GM18867 (cell line): Measurements from ENCODE around the gene OR11H6.
"Not testable (repeated sequence)": the region's sequence is repeated elsewhere in the genome, so short reads cannot be mapped to it uniquely, and the experiment has no call there.

Experiments
- ATAC-seq: cut with Tn5 transposase; IDR thresholded peaks from one replicate; pipeline ENCODE4 v1.9.1; 2021; ENCODE audit warnings: mild to moderate bottlenecking, moderate library complexity; ENCODE audit not compliant: unreplicated experiment

The OR11H6 gene

GRCh38 chr14:20223410-20223809 is at the start of gene OR11H6:
Gene OR11H6 (plus strand): TSS chr14:20223710. CDS start chr14:20223710, 0 bp downstream.
- ATAC-seq = no peak

DNA sequence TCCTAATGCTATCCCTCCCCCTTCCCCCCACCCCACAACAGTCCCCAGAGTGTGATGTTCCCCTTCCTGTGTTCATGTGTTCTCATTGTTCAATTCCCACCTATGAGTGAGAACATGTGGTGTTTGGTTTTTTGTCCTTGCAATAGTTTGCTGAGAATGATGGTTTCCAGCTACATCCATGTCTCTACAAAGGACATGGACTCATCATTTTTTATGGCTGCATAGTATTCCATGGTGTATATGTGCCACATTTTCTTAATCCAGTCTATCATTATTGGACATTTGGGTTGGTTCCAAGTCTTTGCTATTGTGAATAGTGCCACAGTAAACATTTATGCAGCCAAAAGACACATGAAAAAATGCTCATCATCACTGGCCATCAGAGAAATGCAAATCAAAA is 49.3 kb upstream of the OR11H6 start:
- ATAC-seq = not testable (repeated sequence)

DNA sequence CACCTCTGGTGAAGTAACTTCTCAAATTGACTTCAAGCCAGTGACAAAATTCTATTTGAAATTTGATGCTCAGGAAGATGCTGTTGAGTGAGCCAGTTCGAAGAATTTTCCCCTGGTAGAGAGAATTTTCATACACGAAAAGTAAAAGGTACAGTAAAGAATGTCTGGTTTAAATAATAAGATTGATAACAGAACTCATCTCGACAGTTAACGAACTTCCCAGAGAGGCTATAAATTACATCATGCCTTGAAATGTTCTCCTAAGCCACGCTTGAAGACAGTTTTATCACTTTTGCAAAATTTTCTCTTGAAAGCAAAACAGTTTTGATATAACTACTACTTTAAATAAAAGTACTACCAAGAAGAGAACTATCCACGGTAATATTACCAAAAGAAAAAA is 47.2 kb upstream of the OR11H6 start:
- ATAC-seq = no peak

DNA sequence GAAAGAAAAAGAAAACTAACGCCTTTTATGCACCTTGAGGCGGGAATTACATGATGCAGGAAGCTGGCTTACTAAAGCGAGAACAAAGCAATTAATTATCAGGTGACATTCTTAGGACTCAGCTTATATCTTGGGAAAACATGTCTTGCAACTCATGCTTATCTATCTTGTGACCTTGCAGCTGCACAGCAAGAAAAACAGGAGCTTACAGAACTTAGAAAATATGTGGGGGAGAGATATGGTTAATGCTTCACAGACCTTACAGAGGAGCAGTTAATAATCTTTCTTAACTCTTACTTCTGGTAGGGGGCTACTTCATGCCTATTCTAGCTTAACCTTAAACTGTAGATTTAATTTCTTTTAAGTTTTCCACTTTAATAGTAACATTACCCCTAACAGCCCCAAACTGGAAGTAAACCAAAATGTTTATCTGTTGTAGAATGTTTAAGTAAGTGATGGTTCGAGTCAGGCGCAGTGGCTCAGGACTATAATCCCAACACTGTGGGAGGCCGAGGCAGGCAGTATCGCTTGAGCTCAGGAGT is 46.0 kb upstream of the OR11H6 start:
- ATAC-seq = no peak

DNA sequence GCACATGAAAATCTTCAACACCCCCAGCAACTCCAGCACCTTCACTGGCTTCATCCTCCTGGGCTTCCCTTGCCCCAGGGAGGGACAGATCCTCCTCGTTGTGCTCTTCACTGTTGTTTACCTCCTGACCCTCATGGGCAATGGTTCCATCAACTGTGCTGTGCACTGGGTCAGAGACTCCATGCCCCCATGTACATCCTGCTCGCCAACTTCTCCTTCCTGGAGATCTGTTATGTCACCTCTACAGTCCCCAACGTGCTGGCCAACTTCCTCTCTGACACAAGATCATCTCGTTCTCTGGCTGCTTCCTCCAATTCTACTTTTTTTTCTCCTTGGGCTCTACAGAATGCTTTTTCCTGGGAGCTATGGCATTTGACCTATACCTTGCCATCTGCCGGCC is 44.3 kb upstream of the OR11H6 start:
- no peak for ATAC-seq

DNA sequence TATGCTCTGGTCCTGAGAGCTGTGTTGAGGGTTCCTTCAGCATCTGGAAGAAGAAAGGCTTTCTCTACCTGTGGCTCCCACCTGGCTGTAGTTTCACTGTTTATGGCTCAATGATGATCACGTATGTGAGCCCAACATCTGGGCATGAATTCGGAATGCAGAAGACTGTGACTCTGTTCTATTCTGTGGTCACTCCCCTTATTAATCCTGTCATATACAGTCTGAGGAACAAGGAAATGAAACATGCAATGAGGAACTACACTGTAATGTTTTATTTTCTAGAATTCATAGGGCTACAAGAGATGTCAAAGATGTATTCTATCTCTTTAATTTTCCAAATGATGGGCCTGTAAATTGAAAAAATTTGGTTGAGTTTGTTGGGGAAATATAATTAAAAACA is 43.6 kb upstream of the OR11H6 start:
- ATAC-seq = no peak

DNA sequence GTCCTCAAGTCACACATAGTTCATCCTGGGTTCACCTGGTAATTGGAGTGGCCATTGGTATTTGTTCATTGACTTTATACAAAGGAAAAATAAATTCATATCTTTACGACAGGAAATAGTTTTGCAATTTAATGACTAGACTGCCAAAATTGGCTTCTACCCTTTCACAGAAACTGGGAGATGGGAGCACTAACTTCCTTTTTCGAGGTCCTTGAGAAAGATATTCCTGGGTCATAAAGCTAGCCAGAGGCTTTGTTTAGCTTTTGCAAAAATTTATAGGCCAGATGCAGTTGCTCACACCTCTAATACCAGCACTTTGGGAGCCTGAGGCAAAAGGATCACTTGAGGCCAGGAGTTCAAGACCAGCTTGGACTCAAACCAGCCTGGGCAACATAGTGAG is 43.0 kb upstream of the OR11H6 start:
- no peak for ATAC-seq

DNA sequence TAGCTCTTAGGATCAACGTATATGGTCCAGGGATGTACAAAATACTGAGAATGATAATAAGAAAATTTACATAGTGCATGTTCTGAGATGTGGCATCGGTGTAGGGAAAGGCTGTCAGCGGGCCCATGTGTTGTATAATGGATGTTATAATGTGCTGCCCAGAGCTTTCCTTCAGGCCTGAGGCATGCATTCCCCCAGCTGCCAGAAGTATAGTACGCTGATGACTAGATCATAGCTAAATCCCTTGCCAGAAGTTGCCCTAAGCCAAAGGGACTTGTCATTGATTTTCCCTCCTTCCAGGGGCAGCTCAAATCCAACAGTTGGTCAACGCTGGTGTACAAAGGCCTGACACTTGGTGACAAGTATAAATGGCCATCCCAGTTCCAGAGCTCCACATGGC is 39.3 kb upstream of the OR11H6 start:
- ATAC-seq = no peak

DNA sequence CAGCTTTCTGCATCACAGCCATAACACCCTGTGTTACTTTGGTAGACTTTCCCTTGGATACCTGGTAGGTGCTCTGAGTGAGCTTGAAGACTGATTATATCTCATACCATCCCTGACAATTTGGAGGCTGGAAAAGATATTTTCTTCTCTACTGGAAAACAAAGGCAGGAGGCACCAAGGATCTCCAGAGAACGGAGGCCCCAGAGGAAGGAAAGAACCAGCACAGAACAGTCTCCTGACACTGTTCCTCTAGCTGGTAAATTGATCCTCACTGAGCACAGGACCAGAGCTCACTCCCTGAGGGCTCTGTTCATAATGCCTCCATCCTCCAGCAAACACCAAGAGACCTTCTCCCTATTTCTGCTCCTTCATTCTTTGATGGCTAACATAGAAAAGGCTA is 32.9 kb upstream of the OR11H6 start, which contains the start of gene OR11G2:
Gene OR11G2, plus strand, starts transcription at position 301 of the 400 bp plus-strand sequence. CDS start 6,542 bp downstream, outside the sequence.
- ATAC-seq = no peak

DNA sequence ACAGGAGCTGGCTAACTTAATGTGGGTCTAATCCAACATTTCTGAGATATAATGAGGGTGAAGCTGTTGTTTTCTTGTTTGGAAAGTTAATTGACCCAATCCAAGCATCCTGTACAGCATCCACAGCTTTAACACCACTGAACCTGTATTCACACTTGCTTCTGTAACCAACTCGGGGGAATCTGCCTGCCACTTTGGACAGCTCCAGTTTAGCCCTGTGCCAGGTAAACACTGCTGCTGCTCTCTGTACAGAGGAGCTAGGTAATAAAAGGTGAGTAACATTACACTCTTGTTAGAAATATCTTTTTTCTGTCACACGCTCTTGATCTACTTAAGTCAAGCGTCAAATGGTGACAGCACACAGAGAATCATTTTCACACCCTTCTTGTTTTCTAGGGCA is 32.1 kb upstream of the OR11H6 start:
- ATAC-seq = no peak

DNA sequence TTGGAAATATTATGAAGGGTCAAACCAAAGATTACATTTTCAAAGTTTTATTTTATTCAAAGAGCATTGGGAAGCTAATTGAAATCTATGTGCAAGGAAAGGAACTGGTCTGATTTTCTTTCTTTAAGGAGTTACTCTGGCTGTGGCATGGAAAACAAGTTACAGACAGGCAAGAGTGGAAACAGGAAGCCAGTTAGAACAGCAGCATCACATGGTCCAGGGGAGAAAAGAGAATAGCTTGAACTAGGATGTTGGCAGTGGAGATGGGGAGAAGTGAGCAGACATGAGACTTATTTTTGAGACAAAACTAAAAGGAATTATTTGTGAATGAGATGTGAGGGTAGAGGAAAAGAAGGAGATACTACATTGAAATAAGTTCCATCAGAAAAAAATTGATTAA is 29.4 kb upstream of the OR11H6 start:
- no peak for ATAC-seq

GRCh38 chr14:20195170-20195569 is 28.3 kb upstream of the OR11H6 start:
- not testable (repeated sequence) for ATAC-seq

DNA sequence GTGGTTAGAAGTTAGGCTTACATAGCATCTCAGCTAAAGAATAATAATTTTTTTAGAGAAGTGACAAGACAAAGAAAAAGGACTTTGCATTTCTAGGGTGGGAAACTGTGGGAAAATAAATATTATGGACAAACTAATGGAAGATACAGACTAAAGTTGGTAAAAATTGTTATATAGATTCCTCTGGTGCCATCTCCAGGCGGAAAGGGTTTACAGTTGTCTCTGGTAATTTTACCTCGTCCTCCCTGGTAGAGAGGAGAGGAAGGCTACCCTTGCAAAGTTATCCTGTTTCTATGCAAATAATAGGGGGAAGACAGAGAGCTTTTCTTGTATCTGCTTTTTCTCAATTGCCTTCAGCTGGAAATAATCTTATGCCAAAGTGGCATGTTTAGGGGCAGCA is 27.6 kb upstream of the OR11H6 start:
- ATAC-seq = no peak

- ATAC-seq = no peak
Measured at GRCh38 chr14:20197459-20197858, 26.1 kb upstream of the OR11H6 start.

DNA sequence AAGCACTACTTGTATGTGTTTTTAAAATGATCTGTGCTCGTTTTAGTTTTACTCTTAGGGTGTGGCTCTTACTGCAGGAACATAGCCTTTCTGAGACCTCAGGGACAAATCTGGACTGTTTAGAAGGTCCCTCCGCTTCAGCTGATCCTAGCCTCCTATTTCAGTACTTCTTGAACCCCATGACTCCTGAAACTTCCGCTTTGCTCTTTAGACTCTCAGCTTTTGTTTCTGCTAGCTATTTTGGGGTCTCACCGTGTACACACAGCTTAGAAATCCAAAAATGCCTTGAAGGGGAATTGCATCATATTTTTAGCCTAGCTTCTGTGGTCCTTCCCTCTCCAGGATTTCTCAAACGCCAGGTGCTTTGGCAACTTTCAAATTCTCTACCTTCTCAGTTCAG is 24.5 kb upstream of the OR11H6 start:
- no peak for ATAC-seq

DNA sequence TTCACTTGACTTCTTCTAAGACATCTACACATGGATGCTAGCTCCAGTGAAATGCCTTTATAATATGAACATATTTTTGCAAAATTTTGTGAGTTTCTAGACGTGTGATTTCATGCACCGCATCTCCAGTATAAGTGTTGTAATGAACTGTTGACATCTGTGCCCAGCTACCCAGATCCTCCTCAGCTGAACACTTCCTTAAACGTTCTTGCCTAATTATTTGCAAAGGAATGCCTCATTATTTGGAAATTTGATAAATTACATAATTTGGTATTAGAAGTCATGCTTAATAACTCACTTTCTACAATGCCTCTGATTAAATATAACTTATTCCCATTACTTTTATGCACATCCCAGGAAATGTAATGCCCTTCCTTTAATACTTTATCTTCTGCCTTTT is 18.8 kb upstream of the OR11H6 start:
- no peak for ATAC-seq

- ATAC-seq = no peak
Measured at GRCh38 chr14:20209595-20209994, 13.9 kb upstream of the OR11H6 start.

DNA sequence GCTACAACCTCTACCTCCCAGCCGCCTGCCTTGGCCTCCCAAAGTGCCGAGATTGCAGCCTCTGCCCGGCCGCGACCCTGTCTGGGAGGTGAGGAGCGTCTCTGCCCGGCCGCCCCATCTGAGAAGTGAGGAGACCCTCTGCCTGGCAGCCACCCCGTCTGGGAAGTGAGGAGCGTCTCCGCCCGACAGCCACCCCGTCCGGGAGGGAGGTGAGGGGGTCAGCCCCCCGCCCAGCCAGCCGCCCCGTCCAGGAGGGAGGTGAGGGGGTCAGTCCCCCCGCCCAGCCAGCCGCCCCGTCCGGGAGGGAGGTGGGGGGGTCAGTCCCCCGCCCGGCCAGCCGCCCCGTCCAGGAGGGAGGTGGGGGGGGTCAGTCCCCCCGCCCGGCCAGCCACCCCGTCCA is 11.1 kb upstream of the OR11H6 start:
- not testable (repeated sequence) for ATAC-seq

DNA sequence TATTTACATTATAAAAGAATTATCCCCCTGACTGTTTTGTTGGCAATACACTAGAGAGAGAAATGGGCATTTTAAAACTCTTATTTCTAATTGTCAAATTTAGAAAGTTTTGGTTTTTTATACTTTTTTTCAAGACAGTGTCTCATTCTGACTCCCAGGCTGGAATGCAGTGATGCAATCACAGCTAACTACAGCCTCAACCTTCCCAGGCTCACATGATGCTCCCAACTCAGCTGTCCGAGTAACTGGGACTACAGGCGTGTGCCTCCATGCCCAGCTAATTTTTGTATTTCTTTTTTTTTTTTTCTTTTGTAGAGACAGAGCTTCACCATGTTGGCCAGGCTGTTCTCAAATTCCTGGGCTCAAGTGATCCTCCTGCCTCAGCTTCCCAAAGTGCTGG is 8.3 kb upstream of the OR11H6 start:
- ATAC-seq = no peak

DNA sequence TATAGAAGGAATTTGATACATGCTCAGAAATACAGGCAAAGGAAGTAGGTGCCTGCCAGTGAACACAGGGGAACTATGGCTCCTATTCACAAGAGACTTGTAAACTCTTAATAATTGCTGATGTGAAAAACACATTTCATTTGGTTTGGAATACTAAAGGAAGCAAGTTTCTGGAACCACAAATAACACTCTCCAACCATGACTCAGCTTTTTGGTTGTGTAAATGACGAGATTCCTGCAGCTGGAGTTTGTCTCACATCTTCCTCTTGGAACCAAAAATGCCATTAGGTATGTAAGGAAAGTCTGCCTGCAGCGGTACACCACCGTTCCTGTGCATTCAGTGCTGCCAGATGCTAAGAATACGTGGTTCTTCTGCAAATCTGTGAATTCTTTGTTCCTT is 4.5 kb upstream of the OR11H6 start:
- ATAC-seq = no peak

DNA sequence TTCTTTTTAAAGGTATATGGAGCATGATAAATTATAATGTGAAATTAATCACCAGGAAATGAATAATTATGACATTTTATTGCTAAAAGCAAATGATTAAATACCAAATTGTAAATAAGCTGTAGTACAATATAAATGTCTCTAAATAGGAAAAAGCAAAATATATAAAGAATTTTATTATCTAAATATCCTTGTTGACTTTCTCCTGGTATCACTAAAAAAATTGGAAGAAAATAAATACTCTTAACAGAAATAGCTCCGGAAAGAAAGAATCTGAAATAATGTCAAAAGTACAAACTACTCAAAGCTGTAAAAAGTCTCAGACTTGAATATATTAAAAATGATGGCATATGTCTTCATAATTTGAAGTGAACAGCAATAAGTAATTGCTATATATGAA is 5.2 kb downstream of the OR11H6 start, which contains the start of gene OR11H7:
Gene OR11H7, plus strand, starts transcription at position 301 of the 400 bp plus-strand sequence.
- ATAC-seq = no peak

DNA sequence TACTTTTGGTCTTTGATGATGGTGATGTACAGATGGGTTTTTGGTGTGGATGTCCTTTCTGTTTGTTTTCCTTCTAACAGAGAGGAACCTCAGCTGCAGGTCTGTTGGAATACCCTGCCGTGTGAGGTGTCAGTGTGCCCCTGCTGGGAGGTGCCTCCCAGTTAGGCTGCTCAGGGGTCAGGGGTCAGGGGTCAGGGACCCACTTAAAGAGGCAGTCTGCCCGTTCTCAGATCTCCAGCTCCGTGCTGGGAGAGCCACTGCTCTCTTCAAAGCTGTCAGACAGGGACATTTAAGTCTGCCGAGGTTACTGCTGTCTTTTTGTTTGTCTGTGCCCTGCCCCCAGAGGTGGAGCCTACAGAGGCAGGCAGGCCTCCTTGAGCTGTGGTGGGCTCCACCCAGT is 11.9 kb downstream of the OR11H6 start:
- not testable (repeated sequence) for ATAC-seq

DNA sequence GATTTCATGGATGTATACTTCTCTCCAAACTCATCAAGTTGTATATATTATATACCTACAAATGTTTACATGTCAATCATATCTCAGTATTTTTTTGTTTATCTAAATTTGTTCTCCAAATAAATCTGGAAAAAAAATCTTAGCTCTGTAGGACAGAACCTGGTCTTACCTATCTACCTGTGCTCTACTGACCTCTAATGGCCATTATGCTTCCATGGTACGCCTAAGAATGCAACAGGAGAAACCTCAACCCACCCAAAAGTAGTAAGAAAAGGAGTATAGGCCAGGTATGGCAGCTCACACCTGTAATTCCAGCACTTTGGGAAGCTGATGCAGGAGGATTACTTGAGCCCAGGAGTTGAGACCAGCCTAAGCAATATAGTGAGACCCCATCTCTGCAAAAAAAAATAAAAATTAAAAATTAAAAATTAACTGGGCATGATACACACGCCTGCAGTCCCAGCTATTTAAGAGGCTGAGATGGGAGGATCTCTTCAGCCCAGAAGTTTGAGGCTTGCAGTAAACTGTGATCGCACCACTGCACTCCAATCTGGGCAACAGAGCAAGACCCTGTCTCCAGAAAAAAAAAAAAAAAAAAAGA is 24.2 kb downstream of the OR11H6 start:
- no peak for ATAC-seq
